ENCODE results near the gene ARHGEF19.

- TF ChIP-seq, protein P1, sequence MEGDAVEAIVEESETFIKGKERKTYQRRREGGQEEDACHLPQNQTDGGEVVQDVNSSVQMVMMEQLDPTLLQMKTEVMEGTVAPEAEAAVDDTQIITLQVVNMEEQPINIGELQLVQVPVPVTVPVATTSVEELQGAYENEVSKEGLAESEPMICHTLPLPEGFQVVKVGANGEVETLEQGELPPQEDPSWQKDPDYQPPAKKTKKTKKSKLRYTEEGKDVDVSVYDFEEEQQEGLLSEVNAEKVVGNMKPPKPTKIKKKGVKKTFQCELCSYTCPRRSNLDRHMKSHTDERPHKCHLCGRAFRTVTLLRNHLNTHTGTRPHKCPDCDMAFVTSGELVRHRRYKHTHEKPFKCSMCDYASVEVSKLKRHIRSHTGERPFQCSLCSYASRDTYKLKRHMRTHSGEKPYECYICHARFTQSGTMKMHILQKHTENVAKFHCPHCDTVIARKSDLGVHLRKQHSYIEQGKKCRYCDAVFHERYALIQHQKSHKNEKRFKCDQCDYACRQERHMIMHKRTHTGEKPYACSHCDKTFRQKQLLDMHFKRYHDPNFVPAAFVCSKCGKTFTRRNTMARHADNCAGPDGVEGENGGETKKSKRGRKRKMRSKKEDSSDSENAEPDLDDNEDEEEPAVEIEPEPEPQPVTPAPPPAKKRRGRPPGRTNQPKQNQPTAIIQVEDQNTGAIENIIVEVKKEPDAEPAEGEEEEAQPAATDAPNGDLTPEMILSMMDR (conservative IDR thresholded peaks at IDR 0.05; ENCODE audit: low read depth, low read length): no peak
- TF ChIP-seq EZH2 (IDR thresholded peaks at IDR 0.05; ENCODE audit: low read length, unreplicated experiment) (no peak), EZH2phosphoT487 (IDR thresholded peaks at IDR 0.05; ENCODE audit: borderline replicate concordance, low read length) (no peak)
Observed at GRCh38 chr1:16242556-16243214, 30.2 kb upstream of the ARHGEF19 start.
